OCI-LY1 (cell line): ENCODE results near the gene FAM76B.

Source experiments
- EZH2 ChIP-seq: fragments of 200-600 bp; sonication (generic), shearing (Covaris generic); IDR thresholded peaks from 2 replicates; pipeline ENCODE4 v1.8.0; 2017; ENCODE audit warnings: borderline replicate concordance, mixed run types, mild to moderate bottlenecking, antibody characterized with exemption, low read length, moderate library complexity, mixed read lengths
- TF ChIP-seq, protein P1 (sequence below): fragments of 200-600 bp; sonication (generic), shearing (Covaris generic); IDR thresholded peaks from 2 replicates; pipeline ENCODE4 v1.5.1; 2017; ENCODE audit warnings: mild to moderate bottlenecking, antibody characterized with exemption, low read length, moderate library complexity, mixed read lengths

DNA sequence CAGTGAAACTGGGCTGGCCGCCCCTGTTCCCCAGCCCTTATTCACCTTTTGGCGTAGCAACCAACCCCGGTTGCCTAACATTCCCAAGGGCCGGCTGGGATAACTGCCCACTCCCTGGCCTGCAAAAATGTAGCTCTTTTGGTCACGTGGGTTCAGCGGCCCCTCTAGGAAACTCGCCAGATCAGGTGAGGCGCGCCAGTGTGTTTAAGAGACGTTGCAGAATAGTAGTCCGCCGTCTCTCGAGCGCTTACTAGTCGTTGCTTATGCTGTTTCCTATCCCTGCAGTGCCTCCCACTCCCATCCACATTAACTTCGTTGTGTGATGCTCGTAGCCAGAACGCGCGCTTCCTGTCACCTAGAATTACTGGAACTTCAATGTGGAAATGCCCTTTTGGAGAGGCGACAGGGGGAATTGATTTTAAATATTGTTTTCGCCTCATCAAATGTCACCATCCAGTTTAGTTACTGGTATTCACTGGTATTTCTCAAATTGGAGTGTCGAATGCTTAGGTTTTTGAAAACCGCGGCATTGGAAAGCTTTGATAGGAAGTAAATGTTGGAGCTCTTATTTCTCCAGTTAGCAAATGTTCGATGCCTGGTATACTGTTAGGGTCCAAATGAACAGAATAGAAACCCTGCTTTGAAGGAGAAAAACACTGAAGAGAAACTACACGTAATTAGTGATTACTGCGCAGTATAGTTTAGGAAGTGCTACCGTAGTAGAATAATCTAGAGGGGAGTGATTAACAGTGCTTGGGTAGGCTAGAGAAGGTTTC lies 1.5 kb upstream of the FAM76B start:
- TF ChIP-seq, protein P1, sequence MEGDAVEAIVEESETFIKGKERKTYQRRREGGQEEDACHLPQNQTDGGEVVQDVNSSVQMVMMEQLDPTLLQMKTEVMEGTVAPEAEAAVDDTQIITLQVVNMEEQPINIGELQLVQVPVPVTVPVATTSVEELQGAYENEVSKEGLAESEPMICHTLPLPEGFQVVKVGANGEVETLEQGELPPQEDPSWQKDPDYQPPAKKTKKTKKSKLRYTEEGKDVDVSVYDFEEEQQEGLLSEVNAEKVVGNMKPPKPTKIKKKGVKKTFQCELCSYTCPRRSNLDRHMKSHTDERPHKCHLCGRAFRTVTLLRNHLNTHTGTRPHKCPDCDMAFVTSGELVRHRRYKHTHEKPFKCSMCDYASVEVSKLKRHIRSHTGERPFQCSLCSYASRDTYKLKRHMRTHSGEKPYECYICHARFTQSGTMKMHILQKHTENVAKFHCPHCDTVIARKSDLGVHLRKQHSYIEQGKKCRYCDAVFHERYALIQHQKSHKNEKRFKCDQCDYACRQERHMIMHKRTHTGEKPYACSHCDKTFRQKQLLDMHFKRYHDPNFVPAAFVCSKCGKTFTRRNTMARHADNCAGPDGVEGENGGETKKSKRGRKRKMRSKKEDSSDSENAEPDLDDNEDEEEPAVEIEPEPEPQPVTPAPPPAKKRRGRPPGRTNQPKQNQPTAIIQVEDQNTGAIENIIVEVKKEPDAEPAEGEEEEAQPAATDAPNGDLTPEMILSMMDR, result no peak
- TF ChIP-seq EZH2, result no peak
